HG03460 (cell line): Measurements from ENCODE around the gene INO80.

Experiments used
- ATAC-seq: cut with Tn5 transposase; IDR thresholded peaks from one replicate; pipeline ENCODE4 v1.9.1; 2021; ENCODE audit not compliant: unreplicated experiment

INO80 gene

DNA sequence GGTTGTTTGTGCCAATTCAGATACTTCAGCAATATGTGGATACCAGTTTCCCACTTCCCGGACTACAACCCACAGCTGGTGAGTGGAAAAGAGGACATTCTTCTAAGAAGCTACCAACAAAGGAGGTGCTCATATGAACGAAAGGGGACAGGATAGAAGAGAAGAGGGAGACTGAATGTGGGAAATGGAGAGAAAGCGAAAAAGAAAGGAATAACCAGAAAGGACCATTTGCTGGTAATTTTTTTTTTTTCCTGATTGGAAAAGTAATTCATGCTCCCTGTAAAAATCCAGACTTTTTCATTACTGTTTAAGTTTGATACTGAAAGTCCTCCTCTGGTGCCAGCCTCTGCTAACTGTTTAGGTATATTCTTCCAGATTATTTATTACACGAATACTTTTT, 164.3 kb downstream of the INO80 start:
- no peak for ATAC-seq

DNA sequence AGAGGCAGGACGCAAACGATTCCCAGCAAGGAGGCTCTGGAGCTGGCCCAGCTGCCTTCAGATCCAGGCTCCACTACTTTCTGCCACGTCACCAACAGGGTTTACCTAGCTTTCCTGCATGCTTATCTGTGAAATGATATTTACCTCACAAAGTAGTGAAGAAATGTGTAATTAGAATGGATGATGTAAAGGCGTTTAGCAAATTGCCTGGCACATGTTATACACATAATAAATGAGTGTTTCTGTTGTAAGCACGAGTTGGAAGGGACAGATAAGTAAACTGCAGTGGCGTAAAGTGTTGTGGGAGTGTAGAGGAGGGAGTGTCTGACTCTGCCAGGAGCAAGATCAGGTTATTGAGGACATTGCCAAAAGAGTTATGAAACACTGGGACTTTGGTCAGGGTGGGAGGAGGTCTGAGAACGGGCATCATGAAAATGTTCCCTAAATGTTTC, 166.3 kb downstream of the INO80 start:
- ATAC-seq, result no peak

DNA sequence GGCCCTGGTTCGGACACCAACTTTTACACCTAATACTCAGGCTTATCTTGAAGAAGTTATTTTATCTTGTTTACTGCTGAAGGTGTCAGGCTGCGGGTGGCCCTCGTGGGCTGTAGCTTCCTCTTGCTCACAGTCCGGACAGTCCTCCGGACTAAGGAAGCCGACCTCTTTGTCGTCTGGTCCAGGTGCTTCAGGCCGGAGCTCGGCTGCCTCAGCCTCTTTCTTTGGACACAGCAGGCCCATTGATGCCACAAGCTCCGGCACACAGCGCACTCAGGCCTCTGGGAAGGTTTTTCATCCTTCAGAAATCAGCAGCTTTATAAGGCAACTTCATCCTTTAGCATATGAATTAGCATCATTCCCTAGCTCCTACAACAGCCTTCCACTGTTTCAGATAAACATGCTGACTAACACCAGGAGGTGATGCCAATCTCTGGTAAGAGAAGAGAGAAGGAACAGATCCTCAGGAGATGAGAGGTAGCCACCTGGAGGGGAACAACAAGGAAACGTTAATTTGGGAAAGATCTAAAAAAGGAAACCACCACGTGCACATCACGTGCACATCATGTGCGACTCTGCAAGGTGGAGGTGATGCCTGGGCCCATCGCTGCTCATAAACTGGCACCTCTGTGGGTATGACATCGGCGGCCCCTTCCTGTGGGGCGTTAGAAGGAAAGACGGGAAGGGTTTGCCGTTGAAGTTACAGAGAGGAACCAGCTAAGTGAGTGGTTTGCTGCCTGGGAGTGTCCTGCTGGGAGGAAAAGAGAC, 167.2 kb downstream of the INO80 start:
- ATAC-seq, result no peak

DNA sequence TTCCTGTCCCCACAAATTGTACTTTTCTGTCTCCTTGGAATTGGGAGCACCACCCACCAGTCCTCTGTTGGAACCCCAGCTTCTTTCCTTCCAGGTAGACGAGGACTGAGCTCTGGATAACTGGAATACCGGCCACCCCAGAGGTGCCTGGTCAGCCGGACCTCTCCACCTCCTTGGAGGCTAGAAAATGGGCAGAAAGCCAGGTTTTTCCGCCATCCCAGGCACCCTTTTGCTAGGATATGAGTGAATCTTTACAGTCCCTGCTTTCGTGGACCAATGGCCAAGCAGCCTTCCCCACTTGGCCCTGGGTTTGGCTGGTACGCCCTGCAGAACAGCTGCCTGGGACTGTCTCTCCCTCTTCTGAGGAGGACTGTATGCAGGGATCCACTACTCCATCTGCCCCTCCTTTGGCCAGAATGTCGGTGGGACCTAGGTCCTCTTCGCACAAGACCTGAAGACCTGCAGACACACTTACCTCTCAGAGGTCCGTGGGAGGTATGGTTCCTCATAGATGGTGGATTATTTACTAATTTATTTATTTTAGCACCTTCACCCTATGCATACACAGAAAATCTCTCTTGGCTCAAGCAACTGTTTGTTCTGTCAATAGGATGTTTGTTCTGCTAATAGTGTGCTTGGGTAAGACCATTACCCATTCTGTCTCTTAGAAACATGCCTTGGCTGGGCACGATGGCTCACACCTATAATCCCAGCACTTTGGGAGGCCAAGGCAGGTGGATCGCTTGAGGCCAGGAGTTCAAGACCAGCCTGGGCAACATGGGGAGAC, 171.4 kb downstream of the INO80 start:
- no peak for ATAC-seq

DNA sequence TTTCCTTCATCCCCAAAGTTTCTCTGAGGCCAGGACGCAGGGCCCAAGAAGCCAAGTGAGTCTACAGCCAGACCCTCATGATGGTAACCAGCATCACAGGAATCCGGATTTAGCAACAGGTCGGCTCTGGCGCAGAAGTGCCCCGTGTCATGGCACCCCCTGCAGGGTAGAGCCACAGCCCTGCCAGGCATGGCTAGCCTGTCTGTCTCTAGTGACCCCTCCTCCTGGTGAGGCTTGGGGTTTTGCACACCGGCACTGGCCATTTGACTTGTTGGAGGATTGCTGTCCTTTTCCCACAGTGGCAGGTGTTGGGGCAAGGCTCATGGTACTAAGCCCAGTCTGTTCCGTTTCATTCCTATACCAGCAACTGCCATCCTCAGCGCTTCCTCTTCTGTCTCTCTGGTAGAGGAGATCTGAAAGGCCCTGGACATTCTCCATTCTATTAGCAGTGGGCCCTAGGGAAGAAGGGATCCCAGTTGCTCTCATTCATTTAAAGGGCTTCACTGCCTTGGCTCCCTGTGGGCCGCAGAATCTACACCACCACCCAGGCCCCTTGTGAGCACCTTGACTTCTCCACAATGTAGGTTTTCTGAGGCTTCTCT, 172.2 kb downstream of the INO80 start:
- ATAC-seq, result no peak

DNA sequence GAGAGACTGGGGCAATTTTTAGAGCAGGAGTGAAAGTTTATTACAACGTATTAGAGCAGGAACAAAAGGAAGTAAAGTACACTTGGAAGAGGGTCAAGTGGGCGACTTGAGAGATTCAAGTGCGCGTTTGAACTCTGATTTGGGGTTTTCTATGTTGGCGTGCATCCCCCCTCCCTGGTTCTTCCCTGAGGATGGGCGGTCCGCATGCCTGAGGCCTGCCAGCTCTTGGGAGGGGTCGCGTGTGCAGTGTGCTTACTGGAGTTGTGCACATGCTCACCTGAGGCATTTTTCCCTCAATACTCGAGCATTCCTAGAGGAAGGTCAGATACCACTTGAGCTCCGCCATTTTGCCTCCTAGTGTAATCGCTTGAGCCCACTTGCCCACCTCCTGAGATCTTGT, 173.2 kb downstream of the INO80 start:
- no peak for ATAC-seq

DNA sequence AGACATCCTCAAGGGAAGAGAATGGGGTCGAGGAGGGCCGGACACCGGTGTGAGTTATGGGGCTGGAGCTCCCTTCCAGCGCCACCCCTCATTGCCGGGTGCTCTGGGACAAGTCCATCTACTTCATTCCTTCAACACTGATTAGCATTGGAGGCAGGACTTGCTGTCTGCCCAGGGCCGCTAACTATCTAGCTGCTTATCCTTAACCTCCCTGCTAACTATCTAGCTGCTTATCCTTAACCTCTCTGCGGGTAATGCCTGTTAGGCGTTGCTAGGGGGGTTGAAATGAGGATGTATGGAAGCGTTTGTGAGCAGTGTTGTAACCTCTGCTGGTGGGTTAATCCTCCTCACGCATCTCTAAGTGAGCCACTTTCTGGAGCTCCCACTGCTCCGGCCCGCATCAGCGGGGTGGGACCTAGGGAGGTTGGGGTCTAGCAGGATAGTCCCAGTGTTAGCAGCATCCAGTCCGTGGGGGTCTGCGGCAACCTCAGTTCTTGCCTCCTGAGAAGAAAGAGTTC, 173.7 kb downstream of the INO80 start:
- ATAC-seq, result no peak

DNA sequence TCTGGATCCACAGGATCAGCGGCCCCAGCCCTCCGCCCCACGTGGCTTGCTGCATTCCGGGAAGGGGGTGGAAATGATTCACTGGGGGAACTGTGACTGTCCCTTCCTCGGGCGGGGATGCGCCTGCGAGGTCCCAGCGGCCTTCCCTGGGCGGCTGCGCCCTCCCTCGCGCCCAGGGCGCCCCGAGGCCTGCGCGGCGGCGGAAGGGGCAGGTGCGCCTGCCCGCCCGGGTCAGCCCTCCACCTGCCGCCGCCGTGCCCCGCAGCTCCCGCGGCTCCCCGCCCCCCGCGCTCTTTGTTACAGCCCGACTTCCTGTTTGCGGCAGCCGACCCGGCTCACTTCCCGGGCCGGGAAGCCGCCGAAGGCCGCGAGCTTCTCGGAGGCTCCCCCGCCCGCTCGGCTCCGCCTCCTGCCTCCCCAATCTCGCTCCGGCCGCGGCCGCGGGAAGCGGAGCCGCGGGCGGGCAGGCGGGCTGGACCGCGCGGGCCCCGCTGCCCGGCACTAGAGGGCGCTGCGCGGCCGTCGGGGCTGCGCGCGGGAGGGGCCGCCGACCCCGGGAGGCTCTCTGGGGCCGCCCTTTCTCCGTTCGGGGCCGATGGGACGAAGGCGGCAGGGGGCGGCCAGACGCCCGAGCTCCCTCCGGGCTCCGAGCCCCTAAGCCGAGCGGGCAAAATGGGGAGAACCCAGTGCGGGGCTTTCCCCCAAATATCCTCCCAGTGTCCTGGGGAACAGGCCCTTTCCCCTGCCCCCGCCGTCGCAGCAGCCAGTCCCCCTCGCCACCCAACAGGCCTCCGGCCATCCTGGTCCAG, 174.3 kb downstream of the INO80 start:
- ATAC-seq, result peak; percentile 59

DNA sequence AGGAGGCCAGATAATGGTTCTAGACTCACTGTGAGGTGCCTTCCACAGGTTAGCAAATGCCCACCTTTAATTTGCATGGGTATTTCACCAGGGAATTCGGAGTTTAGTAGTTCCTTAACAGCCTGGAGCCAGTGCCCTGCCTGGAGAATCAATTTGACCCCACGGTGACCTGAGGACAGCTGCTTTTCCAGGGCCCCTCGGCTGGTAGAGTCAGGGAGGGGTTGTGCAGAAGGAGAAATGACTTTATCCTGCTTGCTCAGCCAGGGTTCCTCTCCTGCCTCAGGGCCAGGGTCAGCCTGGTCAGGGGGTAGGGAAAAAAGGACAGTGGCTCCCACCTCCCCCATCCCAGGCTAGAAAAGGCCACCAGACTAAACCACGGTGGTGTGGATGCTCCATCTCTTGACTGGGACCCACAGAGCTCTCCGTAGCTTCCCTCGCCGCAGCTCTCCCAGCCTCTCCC, 175.0 kb downstream of the INO80 start:
- ATAC-seq, result no peak

DNA sequence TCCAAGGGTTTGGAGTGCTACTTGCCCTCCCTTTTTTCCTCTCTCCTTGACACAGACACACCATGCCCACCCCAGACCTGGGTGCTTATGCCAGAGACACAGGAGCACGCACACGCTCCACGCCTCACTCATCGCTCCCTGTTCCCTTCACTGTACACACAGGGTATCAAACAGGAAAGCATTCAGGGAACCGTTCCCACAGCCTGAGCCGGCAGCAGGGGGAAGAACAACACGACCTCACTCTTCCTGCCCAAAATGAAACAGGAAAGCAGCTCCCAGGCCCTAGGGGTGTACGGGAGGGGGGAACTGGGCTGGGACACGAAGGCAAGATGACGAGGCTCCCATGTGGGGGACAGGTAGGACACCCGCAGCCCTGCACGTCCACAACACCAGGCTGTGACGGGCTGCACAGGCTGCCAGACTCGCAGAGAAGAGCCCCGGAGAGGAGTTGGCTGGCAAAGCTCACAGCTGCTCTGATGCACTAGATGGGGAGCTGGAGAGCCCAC, 175.7 kb downstream of the INO80 start:
- no peak for ATAC-seq

DNA sequence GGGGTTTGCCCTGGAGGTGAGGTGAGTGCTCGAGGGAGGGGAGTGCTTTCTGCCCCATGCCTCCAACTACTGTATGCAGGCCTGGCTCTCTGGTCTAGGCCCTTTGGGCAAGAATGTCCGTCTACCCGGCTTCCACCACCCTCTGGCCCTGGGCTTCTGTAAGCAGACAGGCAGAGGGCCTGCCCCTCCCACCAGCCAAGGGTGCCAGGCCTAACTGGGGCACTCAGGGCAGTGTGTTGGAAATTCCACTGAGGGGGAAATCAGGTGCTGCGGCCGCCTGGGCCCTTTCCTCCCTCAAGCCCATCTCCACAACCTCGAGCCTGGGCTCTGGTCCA, 177.6 kb downstream of the INO80 start:
- ATAC-seq, result no peak

DNA sequence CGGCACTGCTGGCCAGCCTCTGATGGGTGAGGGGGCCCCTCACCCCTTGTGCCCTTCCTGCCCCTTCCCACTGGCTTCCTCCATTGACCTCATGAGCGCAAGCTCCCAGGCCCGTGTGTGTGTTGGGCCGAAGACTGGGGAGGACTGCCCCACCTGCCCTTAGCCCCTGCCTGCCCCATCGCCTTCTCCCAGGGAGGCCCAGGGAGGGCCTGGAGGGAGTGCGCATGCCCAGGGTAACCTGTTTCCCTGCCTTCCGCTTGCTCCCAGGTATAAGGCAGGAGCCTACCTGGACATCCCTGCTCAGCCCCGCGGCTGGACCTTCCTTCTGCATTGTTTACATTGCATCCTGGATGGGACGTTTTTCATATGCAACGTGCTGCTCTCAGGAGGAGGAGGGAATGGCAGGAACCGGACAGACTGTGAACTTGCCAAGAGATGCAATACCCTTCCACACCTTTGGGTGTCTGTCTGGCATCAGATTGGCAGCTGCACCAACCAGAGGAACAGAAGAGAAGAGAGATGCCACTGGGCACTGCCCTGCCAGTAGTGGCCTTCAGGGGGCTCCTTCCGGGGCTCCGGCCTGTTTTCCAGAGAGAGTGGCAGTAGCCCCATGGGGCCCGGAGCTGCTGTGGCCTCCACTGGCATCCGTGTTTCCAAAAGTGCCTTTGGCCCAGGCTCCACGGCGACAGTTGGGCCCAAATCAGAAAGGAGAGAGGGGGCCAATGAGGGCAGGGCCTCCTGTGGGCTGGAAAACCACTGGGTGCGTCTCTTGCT, 178.1 kb downstream of the INO80 start:
- ATAC-seq, result no peak

DNA sequence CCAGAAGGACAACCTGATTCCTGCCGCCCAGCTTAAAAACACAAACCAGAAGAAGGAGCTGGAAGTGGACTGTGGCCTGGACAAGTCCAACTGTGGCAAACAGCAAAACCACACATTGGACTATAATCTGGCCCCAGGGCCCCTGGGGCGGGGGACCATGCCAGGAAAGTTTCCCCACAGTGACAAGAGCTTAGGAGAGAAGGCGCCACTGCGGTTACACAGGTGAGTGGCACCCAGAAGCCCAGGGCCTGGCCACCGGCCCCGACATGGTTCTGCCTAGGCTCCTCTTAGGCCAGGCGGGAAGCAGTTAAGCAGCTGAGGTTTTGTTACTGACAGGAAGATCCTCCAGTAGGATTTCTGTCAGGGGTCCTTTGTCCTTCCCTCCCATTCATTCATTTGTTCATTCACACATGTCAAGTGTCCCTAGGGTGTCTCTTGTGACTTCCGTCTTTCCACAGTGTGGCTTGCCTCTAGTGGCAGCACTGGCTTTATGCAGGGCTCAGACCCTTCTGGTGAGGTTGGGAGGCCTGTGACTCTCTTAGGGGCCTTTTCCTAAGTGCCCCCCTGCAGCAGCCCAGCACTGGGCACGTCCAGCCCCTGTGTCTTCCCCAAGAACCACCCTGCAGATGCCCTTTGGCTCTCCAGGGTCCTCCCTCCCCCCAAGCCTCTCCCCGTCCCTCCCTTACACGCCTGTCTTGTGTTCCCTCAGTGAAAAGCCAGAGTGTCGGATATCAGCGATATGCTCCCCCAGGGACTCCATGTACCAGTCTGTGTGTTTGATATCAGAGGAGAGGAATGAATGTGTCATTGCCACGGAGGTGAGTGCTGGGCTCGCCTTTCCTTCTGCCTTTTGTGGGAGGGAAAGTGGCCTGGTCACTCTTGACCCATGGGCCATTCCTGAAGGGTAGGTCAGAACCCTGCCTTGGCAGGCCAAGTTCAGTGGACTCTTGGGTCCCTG, 179.1 kb downstream of the INO80 start:
- ATAC-seq, result no peak

DNA sequence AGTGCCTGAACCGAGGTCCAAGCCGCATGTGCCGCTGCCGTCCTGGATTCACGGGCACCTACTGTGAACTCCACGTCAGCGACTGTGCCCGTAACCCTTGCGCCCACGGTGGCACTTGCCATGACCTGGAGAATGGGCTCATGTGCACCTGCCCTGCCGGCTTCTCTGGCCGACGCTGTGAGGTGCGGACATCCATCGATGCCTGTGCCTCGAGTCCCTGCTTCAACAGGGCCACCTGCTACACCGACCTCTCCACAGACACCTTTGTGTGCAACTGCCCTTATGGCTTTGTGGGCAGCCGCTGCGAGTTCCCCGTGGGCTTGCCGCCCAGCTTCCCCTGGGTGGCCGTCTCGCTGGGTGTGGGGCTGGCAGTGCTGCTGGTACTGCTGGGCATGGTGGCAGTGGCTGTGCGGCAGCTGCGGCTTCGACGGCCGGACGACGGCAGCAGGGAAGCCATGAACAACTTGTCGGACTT, 179.8 kb downstream of the INO80 start:
- no peak for ATAC-seq

DNA sequence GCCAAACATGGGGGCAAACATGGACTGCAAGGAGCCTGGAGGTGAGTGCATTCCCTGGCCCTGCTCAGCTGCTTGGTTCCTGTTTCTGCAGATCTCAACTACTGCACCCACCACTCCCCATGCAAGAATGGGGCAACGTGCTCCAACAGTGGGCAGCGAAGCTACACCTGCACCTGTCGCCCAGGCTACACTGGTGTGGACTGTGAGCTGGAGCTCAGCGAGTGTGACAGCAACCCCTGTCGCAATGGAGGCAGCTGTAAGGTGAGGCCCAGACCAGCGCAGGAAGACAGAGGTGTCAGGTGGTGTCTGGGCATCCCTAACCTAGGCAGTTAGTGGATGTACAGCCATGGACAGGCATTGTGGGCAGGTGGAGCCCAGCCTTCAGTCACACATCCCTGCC, 181.6 kb downstream of the INO80 start:
- no peak for ATAC-seq

DNA sequence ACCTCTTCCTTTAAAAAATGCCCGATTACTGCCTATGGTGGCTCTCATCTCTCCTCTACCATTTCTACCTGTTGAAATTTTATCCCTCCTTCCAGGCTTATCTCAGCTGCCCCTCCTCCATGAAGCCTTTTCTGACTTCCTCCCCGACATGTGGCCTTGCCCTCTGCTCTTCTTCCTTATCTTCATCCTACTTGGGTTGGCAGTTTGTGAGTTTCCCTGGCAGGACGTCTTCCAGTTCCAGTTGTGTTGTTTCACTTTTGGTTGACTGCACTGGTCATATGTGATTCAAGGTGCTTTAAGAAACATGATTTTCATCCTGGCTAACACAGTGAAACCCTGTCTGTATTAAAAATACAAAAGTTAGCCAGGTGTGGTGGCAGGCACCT, 182.6 kb downstream of the INO80 start:
- no peak for ATAC-seq

DNA sequence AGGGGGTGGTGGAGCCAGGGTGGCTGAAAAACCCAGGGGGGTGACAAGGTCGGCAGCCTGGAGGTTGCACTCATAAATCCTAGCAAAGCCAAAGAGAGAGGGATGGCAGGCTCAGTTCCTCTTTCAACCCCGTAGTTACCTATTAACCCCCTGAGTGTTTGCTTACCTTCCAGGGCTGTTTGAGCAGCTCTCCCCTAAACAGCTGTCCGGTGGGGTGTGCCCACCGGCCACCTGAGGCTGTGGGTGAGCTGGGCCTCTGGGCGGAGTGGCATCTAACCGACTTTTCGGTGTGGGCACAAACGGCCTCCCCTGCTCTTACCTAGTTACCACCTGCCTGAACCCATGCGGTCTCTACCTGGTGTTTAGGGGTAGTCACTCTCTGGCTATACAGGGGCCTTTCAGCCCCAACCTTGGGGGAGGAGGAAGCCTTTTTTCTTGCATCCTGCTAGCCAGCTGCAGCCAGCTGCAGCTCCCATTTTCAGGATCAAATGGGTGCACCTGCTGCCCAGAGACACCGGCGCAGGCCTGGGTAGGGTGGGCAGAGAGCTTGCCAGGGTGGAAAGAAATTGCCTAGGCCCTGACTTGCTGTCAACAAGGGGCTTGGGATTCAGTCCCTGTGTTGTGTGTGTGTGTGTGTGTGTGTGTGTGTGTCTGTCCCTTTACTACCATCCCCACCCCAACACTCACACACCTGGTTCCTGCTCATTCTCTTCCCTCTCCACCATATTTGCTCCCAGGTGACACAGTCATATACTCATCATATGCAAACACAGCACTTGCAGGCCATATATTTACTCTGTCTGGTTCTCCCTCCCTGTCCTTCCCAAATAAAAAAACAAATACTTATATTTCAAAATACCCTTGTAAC, 183.2 kb downstream of the INO80 start:
- no peak for ATAC-seq

DNA sequence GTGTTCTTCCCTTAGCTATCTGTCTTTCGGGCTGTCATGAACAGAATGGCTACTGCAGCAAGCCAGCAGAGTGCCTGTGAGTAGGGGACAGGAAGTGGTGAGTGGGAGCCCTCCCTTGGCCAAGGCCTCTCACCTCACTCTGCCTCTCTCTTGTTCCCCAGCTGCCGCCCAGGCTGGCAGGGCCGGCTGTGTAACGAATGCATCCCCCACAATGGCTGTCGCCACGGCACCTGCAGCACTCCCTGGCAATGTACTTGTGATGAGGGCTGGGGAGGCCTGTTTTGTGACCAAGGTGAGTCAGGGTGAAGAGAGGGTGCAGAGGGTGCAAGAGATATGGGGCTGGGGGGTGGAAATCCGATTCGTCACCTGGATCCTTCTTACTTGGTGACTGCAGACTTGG, 183.9 kb downstream of the INO80 start:
- ATAC-seq, result no peak
